GM23338 (cell line): ENCODE results near the gene ABR. TPM values are rescaled to one million over a fixed set of nuclear protein-coding genes. Genes with fewer than 3 reads are reported as not detected.

Experiments used
- ATAC-seq: fragments of 200-7000 bp; cut with Tn5 transposase; 3 replicates; pipeline ENCODE4 v1.9.1; 2020
- DNase-seq: peaks from one replicate; pipeline ENCODE4 v3.0.0-alpha.2; 2015; ENCODE audit warnings: low spot score
- H2AFZ ChIP-seq: fragments of 200-600 bp; sonication (generic); 2 replicates; pipeline ENCODE4 v1.8.0; 2016; ENCODE audit warnings: antibody characterized with exemption, mild to moderate bottlenecking, moderate library complexity
- H3F3A ChIP-seq: fragments of 200-600 bp; sonication (generic); replicated peaks from 2 replicates; pipeline ENCODE4 v1.8.0; 2017; ENCODE audit warnings: antibody characterized with exemption, mixed run types, low read depth
- H3K27ac ChIP-seq: fragments of 200-600 bp; sonication (generic); 2 replicates; pipeline ENCODE4 v1.6.1; 2016; ENCODE audit warnings: low read depth
- H3K27me3 ChIP-seq: fragments of 200-600 bp; sonication (generic); 2 replicates; pipeline ENCODE4 v1.8.0; 2016; ENCODE audit warnings: mild to moderate bottlenecking, mixed run types, moderate library complexity; ENCODE audit not compliant: insufficient read depth
- H3K36me3 ChIP-seq: fragments of 200-600 bp; sonication (generic); 2 replicates; pipeline ENCODE4 v1.8.0; 2016; ENCODE audit warnings: mild to moderate bottlenecking; ENCODE audit not compliant: insufficient read depth
- H3K4me1 ChIP-seq: fragments of 200-600 bp; sonication (generic); 2 replicates; pipeline ENCODE4 v1.8.0; 2016; ENCODE audit warnings: mild to moderate bottlenecking, moderate library complexity; ENCODE audit not compliant: insufficient read depth
- H3K4me2 ChIP-seq: fragments of 200-600 bp; sonication (generic); 2 replicates; pipeline ENCODE4 v1.7.1; 2017; ENCODE audit warnings: mixed run types
- H3K4me3 ChIP-seq: fragments of 200-600 bp; sonication (generic); 2 replicates; pipeline ENCODE4 v1.6.1; 2016; ENCODE audit warnings: mixed run types
- H3K79me2 ChIP-seq: fragments of 200-600 bp; sonication (generic); replicated peaks from 2 replicates; pipeline ENCODE4 v1.8.0; 2017; ENCODE audit warnings: mild to moderate bottlenecking; ENCODE audit not compliant: insufficient read depth
- H3K9me2 ChIP-seq: fragments of 200-600 bp; sonication (generic); 2 replicates; pipeline ENCODE4 v1.8.0; 2017; ENCODE audit not compliant: insufficient read depth
- H4K20me1 ChIP-seq: fragments of 200-600 bp; sonication (generic); replicated peaks from 2 replicates; pipeline ENCODE4 v1.8.0; 2017; ENCODE audit warnings: mild to moderate bottlenecking; ENCODE audit not compliant: insufficient read depth
- H3K27ac Mint-ChIP-seq: 2 replicates; pipeline ENCODE4 v1.8.0; 2020; ENCODE audit warnings: inconsistent platforms, mild to moderate bottlenecking, moderate library complexity, mixed read lengths
- H3K27me3 Mint-ChIP-seq: 3 replicates; pipeline ENCODE4 v1.8.0; 2022; ENCODE audit warnings: low read depth, mild to moderate bottlenecking, moderate library complexity, mixed read lengths, inconsistent platforms; ENCODE audit not compliant: insufficient read depth, poor library complexity
- H3K36me3 Mint-ChIP-seq: 3 replicates; pipeline ENCODE4 v1.8.0; 2021; ENCODE audit warnings: low read depth, mild to moderate bottlenecking, inconsistent platforms, moderate library complexity, mixed read lengths
- H3K4me1 Mint-ChIP-seq: 3 replicates; pipeline ENCODE4 v1.8.0; 2020; ENCODE audit warnings: mild to moderate bottlenecking, inconsistent platforms, mixed read lengths
- H3K4me3 Mint-ChIP-seq: 3 replicates; pipeline ENCODE4 v1.8.0; 2021; ENCODE audit warnings: moderate library complexity, mild to moderate bottlenecking, inconsistent platforms, mixed read lengths
- H3K9me3 Mint-ChIP-seq: 3 replicates; pipeline ENCODE4 v1.8.0; 2020; ENCODE audit warnings: moderate library complexity, mild to moderate bottlenecking, inconsistent platforms, mixed read lengths
- CTCF ChIP-seq, 2 experiments: fragments of 200-600 bp in 1 of 2; sonication (generic) in 1 of 2; conservative IDR thresholded peaks; 2 replicates each; pipeline versions ENCODE4 v1.5.1 to v1.6.1; 2016 to 2017; ENCODE audit warnings: antibody characterized with exemption in 2 of 2, low read depth in 2 of 2, mild to moderate bottlenecking in 2 of 2, moderate library complexity in 1 of 2
- EZH2phosphoT487 ChIP-seq: fragments of 200-600 bp; sonication (generic); IDR thresholded peaks from one replicate; pipeline ENCODE4 v1.8.1; 2018; ENCODE audit warnings: antibody characterized with exemption; ENCODE audit not compliant: unreplicated experiment
- JUNB ChIP-seq: IDR thresholded peaks from one replicate; pipeline ENCODE4 v1.6.1; 2016; ENCODE audit warnings: antibody characterized with exemption; ENCODE audit not compliant: unreplicated experiment
- NANOG ChIP-seq: IDR thresholded peaks from 2 replicates; pipeline ENCODE4 v1.6.1; 2016; ENCODE audit warnings: antibody characterized with exemption, borderline replicate concordance
- POLR2AphosphoS5 ChIP-seq: IDR thresholded peaks from 2 replicates; pipeline ENCODE4 v1.6.1; 2016; ENCODE audit warnings: antibody characterized with exemption, low read depth
- REST ChIP-seq: IDR thresholded peaks from one replicate; pipeline ENCODE4 v1.6.1; 2018; ENCODE audit warnings: antibody characterized with exemption; ENCODE audit not compliant: unreplicated experiment
- STAT1 ChIP-seq: IDR thresholded peaks from one replicate; pipeline ENCODE4 v1.6.1; 2016; ENCODE audit warnings: antibody characterized with exemption; ENCODE audit not compliant: unreplicated experiment
- polyA plus RNA-seq: library from polyadenylated mRNA; unstranded; fragments of >200 nt; fragmentation: Nextera tagmentation; extraction: Ambion mirVana; gene quantifications from 2 replicates; pipeline ENCODE4 v1.2.1, GENCODE V29; 2016
- total RNA-seq: library from RNA; depleted of rRNA; stranded (reverse); fragments of >200 nt; shearing (Covaris generic); gene quantifications from 2 replicates; pipeline ENCODE4 v1.2.3, GENCODE V29; 2014
- TF ChIP-seq, protein P1 (sequence below): IDR thresholded peaks from 2 replicates; pipeline ENCODE4 v1.6.1; 2016; ENCODE audit warnings: antibody characterized with exemption

Gene ABR
- total and polyA plus RNA-seq, 2 experiments from 2014 or later = 15.0 to 27.7 TPM

- peaks cover 6% of the 10 kb centered on the region; the same call in 2 of the 3 replicates for H3K9me3 Mint-ChIP-seq
These were observed 140.7 kb downstream of the ABR start for GRCh38 chr17:1039123-1039507.

More at GRCh38 chr17:1039123-1039507, 140.7 kb downstream of the ABR start:
- no peak overlapping the region for H3K4me3 ChIP-seq
- H3K36me3 Mint-ChIP-seq = peaks cover 11% of the 10 kb centered on the region; the same call in 2 of the 3 replicates
- no peak overlapping the region for H3K27ac Mint-ChIP-seq
- H2AFZ ChIP-seq = no peak overlapping the region
- no peaks in the 10 kb centered on the region for H3K9me2 ChIP-seq
- H3K4me2 ChIP-seq = no peak overlapping the region
- no peaks in the 10 kb centered on the region for H4K20me1 ChIP-seq
- H3F3A ChIP-seq = no peaks in the 10 kb centered on the region
- H3K27me3 Mint-ChIP-seq = peaks cover 4% of the 10 kb centered on the region
- no peaks in the 10 kb centered on the region for H3K36me3 ChIP-seq
- no peak for TF ChIP-seq REST
- no peak for TF ChIP-seq STAT1
- TF ChIP-seq CTCF (conservative IDR thresholded peaks at IDR 0.05; ENCODE audit: low read depth in 2 of 2) = no peak
- no peak for TF ChIP-seq JUNB
- TF ChIP-seq POLR2AphosphoS5 = no peak
- TF ChIP-seq, protein P1, sequence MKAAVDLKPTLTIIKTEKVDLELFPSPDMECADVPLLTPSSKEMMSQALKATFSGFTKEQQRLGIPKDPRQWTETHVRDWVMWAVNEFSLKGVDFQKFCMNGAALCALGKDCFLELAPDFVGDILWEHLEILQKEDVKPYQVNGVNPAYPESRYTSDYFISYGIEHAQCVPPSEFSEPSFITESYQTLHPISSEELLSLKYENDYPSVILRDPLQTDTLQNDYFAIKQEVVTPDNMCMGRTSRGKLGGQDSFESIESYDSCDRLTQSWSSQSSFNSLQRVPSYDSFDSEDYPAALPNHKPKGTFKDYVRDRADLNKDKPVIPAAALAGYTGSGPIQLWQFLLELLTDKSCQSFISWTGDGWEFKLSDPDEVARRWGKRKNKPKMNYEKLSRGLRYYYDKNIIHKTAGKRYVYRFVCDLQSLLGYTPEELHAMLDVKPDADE = no peak
- no peak for TF ChIP-seq EZH2phosphoT487
- no peak for TF ChIP-seq NANOG
- peaks cover 8% of the 10 kb centered on the region; the same call in 2 of the 3 replicates for H3K4me1 Mint-ChIP-seq
- H3K79me2 ChIP-seq = no peaks in the 10 kb centered on the region
- ATAC-seq (no peak), DNase-seq (no peak)
- no peak overlapping the region for H3K4me3 Mint-ChIP-seq
- peaks cover 3% of the 10 kb centered on the region; the same call in 1 of the 2 replicates for H3K4me1 ChIP-seq
- no peak overlapping the region for H3K27ac ChIP-seq
- H3K27me3 ChIP-seq = no peaks in the 10 kb centered on the region
